Measurements from ENCODE around the gene FBXO9.

DNA sequence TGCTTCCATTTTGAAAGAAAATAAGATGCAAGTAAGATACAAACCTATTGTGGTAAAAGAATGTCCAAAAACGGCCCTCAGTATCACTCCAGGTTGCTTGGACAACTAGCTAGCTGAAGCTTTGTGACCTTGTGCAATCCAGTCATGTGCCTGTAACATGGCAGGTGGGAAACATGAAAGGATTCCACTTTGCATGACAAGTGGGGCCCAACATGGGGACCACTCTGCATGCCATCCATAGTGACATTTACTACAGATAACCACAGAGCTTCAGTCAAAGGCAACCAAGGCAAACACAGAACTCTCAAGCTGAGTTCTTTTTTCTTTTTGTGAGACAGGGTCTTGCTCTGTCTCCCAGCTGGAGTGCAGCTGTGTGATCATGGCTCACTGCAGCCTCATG, 15.8 kb upstream of the FBXO9 start:
- TF ChIP-seq EZH2phosphoT487 (IDR thresholded peaks at IDR 0.05; ENCODE audit: borderline replicate concordance, low read length), result no peak
- TF ChIP-seq, protein P1, sequence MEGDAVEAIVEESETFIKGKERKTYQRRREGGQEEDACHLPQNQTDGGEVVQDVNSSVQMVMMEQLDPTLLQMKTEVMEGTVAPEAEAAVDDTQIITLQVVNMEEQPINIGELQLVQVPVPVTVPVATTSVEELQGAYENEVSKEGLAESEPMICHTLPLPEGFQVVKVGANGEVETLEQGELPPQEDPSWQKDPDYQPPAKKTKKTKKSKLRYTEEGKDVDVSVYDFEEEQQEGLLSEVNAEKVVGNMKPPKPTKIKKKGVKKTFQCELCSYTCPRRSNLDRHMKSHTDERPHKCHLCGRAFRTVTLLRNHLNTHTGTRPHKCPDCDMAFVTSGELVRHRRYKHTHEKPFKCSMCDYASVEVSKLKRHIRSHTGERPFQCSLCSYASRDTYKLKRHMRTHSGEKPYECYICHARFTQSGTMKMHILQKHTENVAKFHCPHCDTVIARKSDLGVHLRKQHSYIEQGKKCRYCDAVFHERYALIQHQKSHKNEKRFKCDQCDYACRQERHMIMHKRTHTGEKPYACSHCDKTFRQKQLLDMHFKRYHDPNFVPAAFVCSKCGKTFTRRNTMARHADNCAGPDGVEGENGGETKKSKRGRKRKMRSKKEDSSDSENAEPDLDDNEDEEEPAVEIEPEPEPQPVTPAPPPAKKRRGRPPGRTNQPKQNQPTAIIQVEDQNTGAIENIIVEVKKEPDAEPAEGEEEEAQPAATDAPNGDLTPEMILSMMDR (IDR thresholded peaks at IDR 0.05; ENCODE audit: low read depth, low read length, poor library complexity, severe bottlenecking), result no peak
